Lower leg skin (tissue), 3 donors: Measurements from ENCODE around the gene DCX.

Source experiments
- CTCF ChIP-seq, 3 donors: fragments of 450-650 bp; IDR thresholded peaks; one replicate each; pipeline ENCODE4 v1.5.1; 2016; ENCODE audit warnings: antibody characterized with exemption in 3 of 3, mild to moderate bottlenecking in 3 of 3, moderate library complexity in 2 of 3
- POLR2A ChIP-seq, 2 donors: fragments of 450-650 bp; IDR thresholded peaks; one replicate each; pipeline ENCODE4 v1.6.1; 2016 to 2017; ENCODE audit warnings: antibody characterized with exemption in 2 of 2, mild to moderate bottlenecking in 1 of 2, moderate library complexity in 1 of 2

GRCh38 chrX:111387470-111388070 lies 24.4 kb downstream of the DCX start:
- TF ChIP-seq CTCF (IDR thresholded peaks at IDR 0.05) (no peak), POLR2A (IDR thresholded peaks at IDR 0.05) (no peak)
